Measurements from ENCODE around the gene KRT15.

Gene KRT15

DNA sequence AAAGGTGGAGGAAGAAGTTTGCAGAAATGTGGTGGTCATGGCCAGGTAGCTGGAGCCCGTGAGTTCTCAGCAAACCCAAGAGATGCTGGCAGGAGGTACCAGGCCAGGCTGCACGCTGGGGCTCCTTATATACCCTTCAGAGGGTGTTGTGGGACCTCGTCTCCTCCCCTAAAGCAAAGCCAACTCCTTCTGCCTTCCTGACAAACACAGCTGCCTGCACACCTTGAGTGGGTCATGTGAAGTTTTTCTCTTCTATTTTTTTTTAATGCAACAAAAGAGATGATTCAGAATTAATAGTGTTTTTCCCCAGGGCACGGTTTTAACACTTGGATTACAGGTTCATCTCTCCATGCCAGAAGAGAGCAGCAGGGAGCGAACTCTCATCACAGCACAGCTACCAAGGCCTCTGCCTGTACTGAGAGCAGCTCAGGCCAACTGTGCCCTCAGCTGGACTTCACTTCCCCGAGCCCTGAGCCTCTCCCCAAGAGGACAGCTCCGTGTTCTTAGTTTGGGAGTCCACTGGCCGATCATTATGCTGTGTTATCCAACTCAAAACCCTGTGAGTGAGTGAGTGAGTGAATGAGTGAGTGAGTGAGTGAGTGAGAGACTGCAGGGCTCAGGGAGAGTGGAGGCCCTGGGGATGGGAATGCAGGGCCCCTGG is at the start of gene KRT15:
Gene KRT15 (minus strand): TSS at position 102 of the 661 bp plus-strand sequence. CDS start 63 bp downstream, at position 39.
- DNase-seq = no peak

- no peak for DNase-seq
Measured at GRCh38 chr17:41567317-41567716, 48.6 kb upstream of the KRT15 start.

DNA sequence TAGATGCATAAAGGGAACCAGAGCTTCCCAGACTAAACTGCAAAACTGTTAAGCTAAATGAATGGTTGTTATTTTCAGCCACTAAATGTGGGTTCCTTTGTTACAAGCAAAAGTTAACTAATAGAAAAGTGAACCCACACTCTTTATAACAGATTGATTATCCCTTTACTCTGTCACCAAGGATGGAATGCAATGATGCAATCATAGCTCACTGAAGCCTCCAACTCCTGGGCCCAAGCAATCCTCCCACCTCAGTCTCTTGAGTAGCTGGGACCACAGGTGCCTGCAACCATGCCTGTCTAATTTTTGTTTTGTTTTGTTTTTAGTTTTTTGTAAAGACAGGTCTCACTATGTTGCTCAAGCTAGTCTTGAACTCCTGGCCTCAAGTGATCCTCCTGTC is 46.6 kb upstream of the KRT15 start:
- no peak for DNase-seq

- DNase-seq = peak; percentile 80
Measured at GRCh38 chr17:41563607-41564170, 45.0 kb upstream of the KRT15 start.

- no peak for DNase-seq
Measured at GRCh38 chr17:41561554-41561953, 42.9 kb upstream of the KRT15 start.

DNA sequence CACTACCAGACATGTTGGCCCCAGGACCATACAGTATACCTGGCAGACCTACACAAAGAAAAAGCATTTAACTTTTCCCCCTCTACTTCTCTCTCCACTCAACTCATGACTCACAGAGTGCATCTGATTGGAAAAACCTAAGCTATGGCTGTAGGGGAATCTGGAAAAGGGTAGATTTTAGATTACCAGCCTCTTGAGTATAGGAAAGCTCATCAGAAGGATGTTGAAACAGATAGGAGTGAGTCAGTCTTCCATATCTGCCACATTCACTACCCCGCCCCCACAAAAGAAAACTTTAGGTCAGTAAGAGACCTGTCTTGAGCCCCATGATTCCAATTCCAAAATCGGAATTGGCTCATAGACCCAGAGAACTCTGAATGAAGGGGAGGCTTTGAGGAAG is 40.9 kb upstream of the KRT15 start:
- DNase-seq = no peak

- no peak for DNase-seq
Measured at GRCh38 chr17:41556931-41557330, 38.2 kb upstream of the KRT15 start.

DNA sequence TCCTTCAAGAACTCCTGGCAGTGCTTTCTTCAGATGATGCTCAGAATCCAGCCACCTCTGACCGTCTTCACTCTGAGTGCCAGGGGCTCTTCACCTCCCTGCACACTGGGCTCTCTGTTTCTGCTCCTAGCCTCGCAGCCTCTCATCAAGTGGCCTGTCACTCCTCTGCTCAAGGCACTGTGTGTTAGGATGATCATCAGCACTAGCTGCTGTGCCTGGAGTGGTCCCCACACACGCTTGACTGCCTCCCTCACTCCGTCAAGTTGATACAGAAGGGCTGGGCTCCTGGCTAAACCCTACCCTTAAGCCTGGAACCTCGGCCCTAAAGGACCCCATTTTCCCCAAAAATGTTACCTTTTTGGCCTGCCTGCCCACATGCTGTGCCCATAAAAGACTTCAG is 37.6 kb upstream of the KRT15 start:
- DNase-seq = no peak

DNA sequence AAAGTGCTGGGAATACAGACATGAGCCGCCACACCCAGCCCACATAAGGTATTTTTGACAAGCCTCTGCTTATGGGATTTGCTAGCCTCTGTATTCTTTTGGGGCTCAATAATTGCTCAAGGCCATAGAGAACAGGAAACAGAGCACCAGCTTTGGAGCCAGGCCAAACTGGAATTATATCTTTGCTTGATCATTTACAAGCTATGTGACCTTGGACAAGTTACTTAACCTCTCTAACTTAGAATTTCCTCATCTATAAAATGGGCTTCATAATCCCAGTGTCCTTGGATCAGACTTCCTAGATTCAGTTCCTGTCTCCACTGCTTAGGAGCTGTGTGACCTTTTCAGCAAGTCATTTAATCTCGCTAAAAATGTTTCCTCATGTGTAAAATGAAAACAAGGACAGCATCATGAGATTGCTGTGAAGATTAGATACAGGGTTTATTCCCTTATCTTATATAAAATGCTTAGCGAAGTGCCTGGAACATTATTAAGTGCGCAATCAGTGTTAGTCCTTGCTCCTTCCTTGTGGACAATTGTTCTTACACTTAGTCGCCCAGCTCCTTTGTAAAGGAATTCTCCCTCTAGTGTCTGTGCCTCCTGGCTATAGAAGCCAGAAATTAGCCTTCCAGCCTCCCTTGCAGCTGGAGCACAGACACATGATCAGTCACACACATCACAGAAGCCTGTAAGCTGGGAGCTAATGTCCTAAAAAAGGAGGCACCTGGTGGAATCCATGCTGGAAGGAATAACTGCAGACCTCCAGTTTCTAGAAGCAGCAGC is 36.6 kb upstream of the KRT15 start:
- DNase-seq = no peak

DNA sequence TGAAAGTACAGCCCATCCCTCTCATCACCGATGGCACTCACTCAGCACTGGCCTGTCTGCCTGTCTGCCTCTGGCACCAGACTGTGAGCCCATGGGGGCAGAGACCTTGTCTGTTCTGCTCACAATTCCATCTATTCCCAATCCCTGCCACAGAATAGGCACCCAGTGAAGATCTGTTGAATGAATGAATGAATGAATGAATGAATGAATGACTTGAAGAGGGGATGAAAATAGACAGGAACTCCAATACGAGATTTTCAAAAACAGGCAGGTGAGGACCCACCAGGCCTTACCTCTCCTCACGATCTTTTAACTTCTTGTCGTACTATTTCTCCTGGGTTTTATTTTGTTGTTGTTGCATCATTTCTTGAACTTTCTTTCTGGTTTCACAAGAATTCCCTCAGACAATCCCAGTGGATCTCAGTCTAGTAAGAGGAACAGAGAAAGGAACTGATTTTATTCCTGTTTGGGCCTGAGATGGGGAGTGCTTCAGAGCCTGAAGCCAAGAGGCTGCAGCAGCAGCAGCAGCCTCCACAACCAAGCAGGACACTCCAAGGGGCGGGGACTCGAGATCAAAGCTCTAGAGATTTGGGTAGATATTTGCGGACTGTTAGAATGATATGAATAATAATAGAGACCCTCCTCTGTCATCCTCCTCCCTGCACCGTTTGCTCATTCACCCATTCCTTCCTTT is 35.4 kb upstream of the KRT15 start:
- no peak for DNase-seq

DNA sequence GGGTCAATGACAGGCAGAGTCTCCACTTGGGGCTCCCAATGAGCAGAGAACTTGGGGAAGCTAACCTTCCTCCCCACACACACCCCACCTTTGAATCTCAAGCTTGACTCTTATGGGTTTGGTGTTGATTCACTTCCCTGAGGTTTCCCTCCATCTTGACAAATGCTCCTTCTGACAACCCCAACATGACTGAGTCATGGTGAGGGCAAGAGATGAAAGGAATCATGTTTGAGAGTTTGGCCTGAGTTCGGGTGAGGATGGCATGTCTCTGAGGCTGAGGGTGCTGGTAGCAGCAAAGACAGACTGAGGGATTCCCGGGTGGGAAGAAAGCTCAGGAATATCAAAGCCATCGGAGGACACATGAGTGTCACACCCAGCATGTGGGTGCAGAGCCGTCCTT is 34.5 kb upstream of the KRT15 start:
- no peak for DNase-seq

- DNase-seq = no peak
Measured at GRCh38 chr17:41552455-41552854, 33.8 kb upstream of the KRT15 start.

GRCh38 chr17:41551365-41551764 is 32.7 kb upstream of the KRT15 start:
- no peak for DNase-seq

DNA sequence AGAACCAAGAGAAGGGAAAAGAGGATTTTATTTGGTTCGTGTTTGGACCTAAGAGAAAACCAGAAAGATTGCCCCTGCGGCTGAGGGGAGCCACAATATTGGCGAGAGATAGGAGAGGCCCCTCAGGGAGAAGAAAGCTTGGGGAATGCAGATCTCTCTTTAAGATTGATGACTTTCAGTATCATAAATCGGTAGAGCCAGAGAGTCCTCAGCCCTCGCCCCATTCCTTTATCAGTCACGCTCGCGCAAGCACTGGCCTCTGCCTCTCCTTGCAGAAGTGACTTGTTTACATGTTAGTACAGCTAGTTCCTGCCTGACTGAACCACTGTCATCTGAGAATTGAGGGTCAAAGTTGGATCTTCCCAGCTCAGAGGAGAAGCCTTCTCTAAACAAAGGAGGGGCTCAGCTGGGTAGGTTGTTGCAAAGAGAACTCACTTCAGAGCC is 30.9 kb upstream of the KRT15 start:
- DNase-seq = no peak

DNA sequence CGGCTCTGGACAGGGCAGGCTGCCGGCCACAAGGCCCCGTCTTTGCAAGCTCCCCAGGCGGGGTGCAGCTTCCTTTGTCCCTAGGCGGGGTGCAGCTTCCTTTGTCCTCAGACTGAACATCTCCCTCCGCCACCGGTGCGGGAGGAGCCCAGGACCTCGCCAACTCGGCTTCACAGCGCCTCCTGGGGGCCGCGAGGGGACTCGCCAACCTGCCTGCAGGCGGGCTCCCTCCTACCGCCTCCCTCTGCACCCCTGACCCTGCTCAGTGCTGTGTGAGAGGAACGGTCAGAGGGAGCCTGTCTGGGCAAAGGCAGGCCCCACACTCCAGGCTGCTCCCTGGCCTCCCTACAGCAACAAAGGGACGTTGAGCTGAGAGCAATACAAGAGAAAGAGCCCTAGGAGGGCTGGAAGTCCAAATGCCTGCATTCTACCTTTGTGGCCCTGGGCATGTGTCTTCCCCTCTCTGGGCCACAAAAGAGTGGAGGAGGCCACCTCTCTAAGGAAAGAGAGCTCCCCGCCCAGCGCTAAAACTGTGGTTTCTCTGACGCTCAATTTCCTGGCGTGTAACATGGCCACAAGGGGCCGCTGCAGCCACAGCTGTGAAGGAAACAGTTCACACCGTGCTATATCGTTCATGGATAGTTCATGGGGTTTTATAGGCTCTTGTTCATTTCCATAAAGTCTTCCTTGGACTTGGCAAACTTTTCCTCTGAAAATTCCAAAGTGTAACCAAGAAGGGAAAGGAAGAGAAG is 30.3 kb upstream of the KRT15 start:
- DNase-seq = peak; percentile 80

GRCh38 chr17:41547921-41548843 is 29.5 kb upstream of the KRT15 start:
- no peak for DNase-seq

DNA sequence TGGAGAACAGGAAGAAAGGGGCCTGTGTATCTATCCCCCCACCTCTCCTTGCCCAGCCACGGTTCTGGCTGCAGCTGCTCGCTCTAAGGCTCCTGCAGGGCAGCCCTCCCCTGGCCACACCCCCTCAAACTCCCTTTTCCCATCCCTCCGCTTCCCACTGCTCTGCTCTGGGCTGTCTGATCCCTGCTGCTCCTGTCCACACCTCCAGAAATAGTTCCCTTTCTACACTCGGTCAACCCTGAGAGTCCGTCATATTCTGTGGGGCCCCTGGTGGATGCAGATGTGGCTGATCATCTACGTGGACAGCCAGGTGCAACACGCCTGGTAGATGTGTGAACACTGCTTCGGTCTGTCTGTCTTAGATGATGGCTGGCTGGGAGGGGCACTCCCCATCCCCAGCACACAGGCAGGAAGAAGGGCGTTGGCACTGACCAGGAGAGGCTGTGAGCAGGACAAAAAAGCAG is 28.7 kb upstream of the KRT15 start:
- DNase-seq = no peak

GRCh38 chr17:41546819-41547218 is 28.1 kb upstream of the KRT15 start:
- no peak for DNase-seq

DNA sequence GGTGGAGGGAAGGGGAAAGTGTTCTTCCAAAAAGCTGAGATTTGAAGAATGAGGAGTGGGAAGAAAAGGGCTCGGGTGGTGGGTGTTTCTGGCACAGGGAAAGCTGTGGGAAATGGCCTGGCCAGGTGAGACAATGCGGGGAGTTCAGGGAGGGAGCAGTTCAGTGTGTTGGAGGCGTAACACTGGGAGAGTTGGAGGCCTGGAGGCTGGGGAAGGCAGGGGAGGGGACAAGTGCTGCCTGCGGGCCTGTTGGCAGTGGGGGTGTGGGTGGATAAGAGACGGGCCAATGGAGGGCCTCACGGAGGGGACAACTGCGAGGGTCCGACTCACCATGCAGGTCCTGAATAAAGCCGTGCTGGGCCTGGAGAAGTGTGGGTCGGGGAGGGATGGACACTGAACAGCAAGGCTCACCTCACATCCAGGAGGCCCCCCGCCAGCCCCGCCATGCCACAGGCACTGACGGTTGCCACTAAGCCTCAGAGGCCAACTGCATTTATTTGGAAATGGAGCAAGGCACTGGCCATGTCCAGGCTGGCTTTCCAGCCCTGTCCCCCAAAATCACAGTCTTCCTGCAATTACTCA is 27.2 kb upstream of the KRT15 start:
- DNase-seq = no peak

GRCh38 chr17:41544935-41545334 is 26.2 kb upstream of the KRT15 start:
- no peak for DNase-seq

DNA sequence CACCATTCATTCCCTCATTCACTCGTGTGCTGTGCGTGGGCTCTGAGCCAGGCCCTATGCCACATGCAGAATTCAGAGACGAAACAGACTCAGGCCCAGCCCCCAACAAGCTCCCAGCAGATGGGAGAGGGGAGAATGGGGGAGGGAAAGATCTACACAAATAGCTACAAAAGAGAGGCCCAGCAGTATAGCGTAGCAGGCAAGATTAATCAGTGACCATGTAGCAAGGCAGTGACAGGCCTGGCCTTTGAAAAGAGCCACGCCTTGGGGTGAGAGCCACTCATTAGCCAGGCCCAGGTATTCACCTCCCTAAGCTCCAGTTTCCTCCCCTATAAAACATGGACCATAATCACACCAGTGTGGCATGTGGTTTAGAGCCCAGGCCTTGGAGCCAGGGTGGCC is 25.8 kb upstream of the KRT15 start:
- DNase-seq = peak; percentile 21
